GM19468 (cell line): ENCODE results near the gene ZNF695.
A peak's percentile ranks its signal among the peaks of the same experiment; 100 is the strongest.
"Not testable (repeated sequence)": the region's sequence is repeated elsewhere in the genome, so short reads cannot be mapped to it uniquely, and the experiment has no call there.

ENCODE experiments used
- ATAC-seq: cut with Tn5 transposase; IDR thresholded peaks from one replicate; pipeline ENCODE4 v1.9.1; 2021; ENCODE audit warnings: mild to moderate bottlenecking, moderate library complexity, moderate number of reproducible peaks; ENCODE audit not compliant: unreplicated experiment; ENCODE audit errors: extremely low read depth

ZNF695 gene

DNA sequence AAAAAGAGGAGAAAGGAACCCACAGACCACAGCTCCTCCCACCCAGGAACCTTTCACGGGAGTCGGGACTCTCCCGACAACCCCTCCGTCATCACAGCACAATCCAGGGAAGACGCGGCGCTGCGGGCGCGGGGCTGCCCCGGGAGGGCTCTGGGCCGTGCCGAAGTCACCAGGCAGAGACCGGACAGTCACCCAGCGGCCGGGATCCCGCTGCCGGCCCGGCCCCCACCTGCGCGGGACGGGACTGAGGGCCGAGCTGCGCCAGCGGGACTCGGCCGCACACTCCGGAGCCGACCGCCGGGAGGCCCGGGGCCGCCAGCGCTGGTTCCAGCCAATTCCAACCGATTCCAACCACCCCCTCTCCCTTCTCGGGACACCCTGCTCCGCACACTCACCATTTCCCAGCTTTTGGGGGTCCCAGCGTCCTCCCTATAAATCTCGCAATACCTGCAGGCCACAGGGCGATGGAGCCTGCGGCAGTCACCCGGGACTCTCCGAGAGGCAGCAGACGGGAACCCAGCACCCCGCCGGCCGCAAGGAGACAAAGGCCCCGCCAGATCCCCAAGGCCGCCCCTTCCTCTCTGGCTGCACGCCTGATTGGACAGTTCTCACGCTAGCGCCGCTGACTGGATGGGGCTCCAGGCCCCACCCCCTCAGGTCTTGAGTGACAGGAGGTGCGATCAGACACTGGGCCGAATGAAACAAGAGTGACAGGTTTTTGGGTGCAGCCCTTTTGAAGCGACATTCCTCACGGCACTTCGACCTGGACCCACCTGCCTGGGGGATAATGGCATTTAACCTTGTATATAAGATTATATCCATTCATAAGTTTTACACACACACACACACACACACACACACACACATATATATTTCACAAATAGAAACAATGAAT lies at the start of gene ZNF695:
Gene ZNF695 (minus strand): TSS at position 547 of the 895 bp plus-strand sequence. CDS start 149 bp downstream, at position 398.
- peak; percentile 99 for ATAC-seq

DNA sequence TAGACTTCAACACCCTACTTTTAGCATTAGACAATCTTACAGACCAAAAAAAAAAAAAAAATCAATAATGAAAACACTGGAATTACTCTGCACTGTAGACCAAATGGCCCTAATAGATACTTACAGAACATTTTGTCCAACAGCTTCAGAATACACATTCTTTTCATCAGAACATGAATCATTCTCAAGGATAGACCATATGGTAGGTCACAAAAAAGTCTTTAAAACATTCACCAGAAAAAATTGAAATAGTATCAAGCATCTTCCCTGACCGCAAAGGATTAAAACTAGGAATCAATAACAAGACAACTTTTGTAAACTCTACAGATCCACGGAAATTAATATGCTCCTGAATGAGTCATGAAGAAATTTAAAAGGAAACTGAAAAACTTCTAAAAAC lies 48.2 kb upstream of the ZNF695 start:
- no peak for ATAC-seq

DNA sequence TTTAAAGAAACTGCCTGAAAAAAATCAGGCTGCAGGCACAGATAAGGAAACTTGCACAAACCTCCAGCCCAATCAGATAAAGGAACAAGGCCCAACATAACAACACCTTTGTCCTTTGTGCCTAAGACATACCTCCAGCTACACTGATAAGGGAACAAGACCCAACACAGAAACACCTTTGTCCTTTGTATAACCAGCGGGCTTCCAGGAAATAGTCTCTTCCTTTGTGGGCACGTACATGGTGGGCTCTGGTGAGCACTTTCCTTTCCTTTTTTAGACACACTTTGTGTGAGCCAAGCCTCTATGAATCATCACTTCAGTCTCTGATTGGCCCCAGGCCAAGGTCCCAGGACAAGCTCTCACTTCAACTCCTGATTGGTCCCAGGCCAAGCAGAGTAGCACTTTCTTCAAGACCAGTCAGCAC lies 47.1 kb upstream of the ZNF695 start:
- no peak for ATAC-seq

DNA sequence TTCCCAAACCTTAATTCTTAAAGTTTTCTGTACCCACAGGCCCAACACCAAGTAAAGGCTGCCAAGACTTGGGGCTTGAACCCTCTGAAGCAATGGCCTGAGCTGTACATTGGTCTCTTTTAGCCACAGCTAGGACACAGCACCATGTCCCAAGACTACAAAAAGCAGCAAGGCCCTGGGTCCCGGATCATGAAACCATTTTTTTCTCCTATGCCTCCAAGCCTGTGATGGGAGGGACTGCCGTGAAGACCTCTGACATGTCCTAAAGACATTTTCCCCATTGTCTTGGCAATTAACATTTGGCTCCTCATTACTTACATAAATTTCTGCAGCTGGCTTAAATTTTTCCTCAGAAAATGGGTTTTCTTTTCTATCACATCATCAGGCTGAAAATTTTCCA lies 39.8 kb upstream of the ZNF695 start:
- no peak for ATAC-seq

DNA sequence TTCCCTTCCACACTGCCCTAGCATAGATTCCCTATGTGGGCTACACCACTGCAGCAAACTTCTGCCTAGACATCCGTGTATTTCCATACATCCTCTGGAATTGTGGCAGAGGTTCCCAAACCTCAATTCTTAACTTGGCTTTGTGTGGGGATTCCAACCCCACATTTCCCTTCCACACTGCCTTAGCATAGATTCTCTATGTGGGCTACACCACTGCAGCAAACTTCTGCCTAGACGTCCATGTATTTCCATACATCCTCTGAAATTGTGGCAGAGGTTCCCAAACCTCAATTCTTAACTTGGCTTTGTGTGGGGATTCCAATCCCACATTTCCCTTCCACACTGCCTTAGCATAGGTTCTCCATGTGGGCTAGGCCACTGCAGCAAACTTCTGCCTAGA lies 39.4 kb upstream of the ZNF695 start:
- no peak for ATAC-seq

DNA sequence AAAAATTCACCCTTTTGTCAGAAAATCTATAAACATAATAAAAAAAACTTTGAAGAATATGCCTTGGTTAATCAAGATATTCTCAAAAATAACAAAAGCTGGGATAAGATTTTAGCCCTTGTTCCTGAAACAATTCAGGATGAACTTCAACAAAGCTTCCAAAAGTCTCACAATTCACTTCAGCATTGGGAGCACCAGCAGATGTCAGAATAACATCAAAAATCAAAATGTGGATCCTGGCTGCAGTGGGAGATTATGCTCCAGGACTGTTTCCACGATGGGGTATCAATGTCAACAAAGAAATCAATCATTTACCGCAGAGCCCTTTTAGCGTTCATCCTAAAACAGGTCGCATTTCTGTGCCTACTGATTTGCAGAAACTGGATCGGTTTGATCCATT lies 35.5 kb upstream of the ZNF695 start:
- no peak for ATAC-seq

DNA sequence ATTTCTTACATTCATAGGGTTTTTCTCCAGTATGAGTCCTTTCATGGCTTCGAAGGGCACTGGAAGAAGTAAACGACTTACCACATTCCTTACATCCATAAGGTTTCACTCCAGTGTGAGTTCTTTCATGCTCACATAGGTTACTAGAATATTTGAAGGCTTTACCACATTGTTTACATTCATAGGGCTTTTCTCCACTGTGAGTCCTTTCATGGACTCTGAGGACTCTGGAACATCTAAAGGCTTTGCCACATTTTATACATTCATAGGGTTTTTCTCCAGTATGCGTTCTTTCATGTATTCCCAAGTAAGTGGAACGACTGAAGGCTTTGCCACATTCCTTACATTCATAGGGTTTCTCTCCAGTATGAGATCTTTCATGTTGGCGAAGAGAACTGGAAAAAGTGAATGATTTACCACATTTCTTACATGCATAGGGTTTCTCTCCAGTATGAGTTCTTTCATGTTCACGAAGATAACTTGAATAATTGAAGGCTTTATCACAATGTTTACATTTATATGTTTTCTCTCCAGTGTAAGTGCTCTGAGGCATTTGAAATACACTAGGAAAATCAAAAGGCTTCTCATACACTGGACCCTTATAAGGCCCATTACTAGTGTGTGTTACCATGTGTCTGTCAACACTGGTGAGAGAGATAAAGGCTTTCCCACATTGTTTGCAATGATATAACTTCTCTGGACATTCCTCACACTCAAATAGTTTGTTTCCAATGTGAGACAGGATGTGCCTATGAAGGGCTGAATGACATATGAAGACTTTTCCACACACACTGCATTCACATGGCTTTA lies 29.9 kb upstream of the ZNF695 start:
- ATAC-seq: no peak

DNA sequence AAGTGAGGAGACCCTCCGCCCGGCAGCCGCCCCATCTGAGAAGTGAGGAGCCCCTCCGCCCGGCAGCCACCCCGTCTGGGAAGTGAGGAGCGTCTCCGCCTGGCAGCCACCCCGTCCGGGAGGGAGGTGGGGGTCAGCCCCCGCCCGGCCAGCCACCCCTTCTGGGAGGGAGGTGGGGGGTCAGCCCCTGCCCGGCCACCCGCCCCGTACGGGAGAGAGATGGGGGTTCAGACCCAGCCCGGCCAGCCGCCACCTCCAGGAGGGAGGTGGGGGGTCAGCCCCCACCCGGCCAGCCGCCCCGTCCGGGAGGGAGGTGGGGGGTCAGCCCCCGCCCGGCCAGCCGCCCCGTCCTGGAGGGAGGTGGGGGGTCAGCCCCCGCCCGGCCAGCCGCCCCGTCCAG lies 24.4 kb upstream of the ZNF695 start:
- not testable (repeated sequence) for ATAC-seq

DNA sequence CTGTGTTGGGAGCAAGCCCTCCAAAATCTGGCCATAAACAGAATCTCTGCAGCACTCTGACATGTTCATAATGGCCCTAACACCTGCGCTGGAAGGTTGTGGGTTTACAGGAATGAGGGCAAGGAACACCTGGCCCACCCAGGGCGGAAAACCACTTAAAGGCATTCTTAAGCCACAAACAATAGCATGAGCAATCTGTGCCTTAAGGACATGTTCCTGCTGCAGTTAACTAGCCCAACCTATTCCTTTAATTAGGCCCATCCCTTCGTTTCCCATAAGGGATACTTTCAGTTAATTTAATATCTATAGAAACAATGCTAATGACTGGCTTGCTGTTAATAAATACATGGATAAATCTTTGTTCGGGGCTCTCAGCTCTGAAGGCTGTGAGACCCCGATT lies 16.8 kb upstream of the ZNF695 start:
- not testable (repeated sequence) for ATAC-seq

DNA sequence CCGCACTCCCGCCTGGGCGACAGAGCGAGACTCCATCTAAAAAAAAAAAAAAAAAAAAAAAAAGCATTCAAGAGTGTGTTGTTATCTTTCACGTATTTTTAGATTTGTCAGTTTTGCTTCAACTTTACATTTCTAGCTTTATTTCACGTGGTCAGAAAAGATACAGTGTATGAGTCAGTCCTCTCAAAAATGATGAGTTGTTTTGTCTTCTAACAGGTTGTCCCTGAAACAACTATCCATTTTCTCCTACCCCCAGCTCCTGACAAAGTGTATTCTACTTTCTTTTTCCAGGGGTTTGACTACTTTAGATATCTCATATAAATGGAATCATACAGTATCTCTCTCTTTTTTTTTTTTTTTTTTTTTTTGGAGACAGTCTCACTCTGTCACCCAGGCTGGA lies 5.5 kb upstream of the ZNF695 start:
- ATAC-seq: no peak

DNA sequence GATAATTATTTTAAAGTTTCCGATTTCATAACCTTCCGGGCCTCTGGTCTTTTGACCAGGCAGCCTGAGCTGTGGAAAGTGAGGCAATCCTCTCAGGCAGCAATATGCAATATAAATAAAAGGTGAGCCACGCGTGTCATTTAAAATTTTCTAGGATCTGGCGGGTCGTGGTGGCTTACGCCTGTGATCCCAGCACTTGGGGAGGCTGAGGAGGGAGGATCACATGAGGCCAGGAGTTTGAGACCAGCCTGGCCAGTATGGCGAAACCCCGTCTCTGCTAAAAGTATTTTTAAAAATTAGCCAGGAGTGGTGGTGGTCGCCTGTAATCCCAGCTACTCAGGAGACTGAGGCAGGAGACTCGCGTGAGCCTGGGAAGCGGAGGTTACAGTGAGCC lies 546 bp upstream of the ZNF695 start:
- ATAC-seq: no peak

DNA sequence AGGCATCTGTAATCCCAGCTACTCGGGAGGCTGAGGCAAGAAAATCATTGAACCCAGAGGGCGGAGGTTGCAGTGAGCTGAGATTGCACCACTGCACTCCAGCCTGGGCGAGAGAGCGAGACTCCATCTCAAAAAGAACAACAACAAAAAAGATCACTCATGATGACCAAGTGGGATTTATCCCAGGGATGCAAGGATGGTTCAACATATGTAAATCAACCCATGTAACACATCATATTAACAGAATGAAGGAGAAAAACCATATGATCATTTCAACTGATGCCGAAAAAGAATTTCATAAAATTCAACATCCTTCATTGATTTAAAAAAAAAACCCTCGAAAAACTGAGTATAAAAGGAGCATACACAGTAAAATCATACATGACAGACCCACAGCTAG lies 3.8 kb downstream of the ZNF695 start:
- ATAC-seq: not testable (repeated sequence)

DNA sequence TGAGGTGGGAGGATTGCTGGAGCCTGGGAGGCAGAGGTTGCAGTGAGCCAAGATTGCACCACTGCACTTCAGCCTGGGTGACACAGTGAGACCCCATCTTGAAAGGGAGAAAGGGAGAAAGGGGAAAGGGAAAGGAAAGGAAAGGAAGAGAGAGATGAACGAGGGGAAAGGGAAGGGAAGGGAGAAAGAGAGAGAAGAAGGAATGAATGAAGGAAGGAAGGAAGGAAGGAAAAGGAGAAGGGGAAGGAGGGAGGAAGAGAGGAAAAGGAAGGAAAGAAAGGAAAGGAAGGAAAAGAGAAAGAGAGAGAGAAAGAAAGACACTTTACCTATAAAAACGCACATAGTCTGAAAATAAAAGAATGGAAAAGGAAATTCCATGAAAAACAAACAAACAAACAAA lies 18.0 kb downstream of the ZNF695 start:
- ATAC-seq: no peak

DNA sequence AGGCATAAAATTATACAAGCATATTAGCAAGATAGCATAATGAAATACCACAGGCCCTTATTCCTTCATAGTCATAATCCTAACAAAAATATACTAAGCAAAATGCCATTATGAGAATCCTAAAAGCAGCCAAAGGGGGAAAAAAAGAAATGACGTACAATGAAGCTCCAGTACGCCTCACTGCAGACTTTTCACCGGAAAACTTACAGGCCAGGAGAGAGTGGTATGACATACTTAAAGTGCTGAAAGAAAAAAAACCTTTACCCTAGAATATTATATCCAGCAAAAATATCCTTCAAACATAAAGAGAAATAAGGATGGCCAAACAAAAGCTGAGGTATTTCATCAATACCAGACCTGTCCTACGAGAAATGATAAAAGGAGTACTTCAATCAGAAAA lies 19.5 kb downstream of the ZNF695 start:
- no peak for ATAC-seq

DNA sequence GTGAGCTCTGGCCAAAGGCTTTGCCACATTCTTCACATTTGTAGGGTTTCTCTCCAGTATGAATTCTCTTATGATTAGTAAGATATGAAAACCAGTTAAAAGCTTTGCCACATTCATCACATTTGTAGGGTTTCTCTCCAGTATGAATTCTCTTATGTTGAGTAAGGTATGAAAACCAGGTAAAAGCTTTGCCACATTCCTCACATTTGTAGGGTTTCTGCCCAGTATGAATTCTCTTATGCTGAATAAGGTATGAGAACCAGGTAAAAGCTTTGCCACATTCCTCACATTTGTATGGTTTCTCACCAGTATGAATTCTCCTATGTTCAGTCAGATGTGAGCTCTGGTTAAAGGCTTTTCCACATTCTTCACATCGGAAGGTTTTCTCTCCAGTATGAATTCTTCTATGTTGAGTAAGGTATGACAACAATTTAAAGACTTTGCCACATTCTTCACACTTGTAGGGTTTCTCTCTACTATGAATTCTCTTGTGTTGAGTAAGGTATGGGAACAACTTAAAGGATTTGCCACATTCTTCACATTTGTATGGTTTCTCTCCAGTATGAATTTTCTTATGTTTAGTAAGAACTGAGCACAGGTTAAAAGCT lies 20.7 kb downstream of the ZNF695 start:
- no peak for ATAC-seq

DNA sequence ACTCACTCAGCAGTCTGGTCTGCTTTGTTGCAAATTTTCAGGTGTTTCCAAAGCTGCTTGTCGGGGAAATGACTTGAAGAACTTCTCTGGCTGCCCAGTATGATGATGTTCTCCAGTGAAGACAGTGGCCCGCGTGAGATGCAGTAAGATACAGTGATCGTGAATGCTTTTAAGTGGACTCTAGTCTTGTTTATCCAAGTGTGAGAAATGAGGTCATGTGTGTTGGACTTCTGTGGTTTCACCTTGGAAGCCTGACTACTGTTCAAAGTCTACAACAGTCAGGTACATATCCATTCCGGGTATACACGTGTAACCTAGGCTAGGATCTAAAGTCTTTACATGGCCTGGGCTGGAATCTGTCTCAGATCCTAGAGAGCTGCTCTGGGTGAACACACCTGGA lies 29.1 kb downstream of the ZNF695 start:
- no peak for ATAC-seq

DNA sequence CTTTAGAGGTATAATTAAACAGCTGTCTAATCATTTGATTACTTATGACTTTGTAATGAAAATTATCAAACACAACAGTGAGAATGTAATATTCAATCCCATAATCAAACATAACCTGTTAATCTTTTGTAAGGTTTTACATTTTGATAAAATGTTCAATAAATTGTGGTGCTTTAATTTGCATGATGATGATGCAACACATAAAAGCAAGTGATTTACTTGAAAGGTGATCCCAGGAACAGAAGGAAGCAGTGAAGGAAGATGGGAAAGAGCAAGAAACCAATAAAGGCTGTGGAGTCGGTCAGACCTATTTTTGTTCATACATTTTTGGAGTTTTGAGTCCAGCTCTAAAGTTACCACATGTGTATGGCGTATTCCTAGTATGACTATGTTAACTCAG lies 29.6 kb downstream of the ZNF695 start:
- no peak for ATAC-seq

DNA sequence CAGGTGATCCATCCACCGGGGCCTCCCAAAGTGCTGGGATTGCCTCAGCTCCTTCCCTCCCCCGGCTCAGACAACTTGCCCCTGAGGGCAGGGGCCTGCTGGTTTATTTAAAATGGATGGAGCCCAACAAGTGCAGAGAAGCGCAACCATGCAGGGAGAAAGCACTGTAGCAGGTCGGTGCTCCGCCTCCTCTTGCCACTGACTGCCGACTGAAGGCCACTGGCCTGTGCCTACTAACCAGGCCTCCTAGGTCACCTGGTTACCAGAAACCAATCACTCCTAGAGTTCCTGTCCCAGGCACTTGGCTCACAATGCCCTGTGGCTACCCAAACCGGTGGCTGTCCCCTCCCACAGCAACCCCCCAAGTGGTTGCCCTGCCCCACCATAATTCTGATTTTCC lies 35.9 kb downstream of the ZNF695 start:
- ATAC-seq: no peak

DNA sequence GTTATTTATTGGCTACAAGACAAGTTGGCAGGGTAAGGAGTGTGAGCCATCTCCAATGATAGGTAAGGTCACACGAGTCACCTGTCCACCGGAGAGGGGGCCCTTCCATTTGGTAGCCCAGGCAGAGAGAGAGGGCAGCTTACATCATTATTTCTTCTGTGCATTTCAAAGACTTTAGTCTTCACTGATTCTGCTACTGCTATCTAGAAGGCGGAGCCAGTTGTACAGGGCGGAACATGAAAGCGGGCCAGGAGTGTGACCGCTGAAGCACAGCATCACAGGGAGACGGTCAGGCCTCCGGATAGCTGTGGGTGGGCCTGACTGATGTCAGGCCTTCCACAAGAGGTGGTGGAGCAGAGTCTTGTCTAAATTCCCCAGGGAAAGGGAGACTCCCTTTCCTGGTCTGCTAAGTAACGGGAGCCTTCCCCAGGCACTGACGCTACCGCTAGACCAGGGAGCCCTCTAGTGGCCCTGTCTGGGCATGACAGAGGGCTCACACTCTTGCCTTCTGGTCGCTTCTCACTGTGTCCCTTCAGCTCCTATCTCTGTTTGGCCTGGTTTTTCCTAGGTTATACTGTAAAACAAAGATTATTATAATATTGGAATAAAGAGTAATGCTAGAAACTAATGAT lies 36.7 kb downstream of the ZNF695 start:
- no peak for ATAC-seq

DNA sequence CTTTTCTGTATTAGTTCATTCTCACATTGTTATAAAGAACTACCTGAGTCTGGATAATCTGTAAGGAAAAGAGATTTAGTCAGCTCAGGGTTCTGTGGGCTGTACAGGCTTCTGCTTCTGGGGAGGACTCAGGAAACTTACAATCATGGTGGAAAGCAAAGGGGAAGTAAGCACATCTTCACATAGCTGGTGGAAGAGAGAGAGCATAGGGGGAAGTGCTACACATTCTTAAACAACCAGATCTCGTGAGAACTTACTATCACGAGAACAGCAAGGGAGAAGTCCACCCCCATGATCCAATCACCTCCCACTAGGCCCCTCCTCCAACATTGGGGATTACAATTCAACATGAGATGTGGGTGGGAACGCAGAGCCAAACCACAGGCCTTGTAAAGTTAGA lies 38.2 kb downstream of the ZNF695 start:
- no peak for ATAC-seq
